RWPE2 (cell line): ENCODE results near the gene TMEM9B.
A peak's percentile ranks its signal among the peaks of the same experiment; 100 is the strongest.
"Not testable (repeated sequence)": the region's sequence is repeated elsewhere in the genome, so short reads cannot be mapped to it uniquely, and the experiment has no call there.

ENCODE experiments used
- ATAC-seq: fragments of 200-7000 bp; cut with Tn5 transposase; 3 replicates; pipeline ENCODE4 v1.9.1; 2021; ENCODE audit warnings: low read depth
- DNase-seq: peaks from one replicate; pipeline ENCODE4 v3.0.0-alpha.2; 2020; ENCODE audit warnings: low spot score
- H3K27ac ChIP-seq: fragments of 450-650 bp; 2 replicates; pipeline ENCODE4 v1.5.1; 2017; ENCODE audit warnings: mild to moderate bottlenecking; ENCODE audit not compliant: poor library complexity, severe bottlenecking
- H3K27me3 ChIP-seq: fragments of 250-450 bp; sonication (Bioruptor Pico); 2 replicates; pipeline ENCODE4 v1.5.1; 2021; ENCODE audit warnings: mild to moderate bottlenecking, moderate library complexity; ENCODE audit not compliant: insufficient read depth, poor library complexity, severe bottlenecking
- H3K36me3 ChIP-seq: fragments of 250-450 bp; sonication (Bioruptor Pico); 2 replicates; pipeline ENCODE4 v1.5.1; 2020; ENCODE audit warnings: low read depth, mild to moderate bottlenecking, moderate library complexity
- H3K4me1 ChIP-seq: fragments of 250-450 bp; sonication (Bioruptor Pico); 2 replicates; pipeline ENCODE4 v1.5.1; 2021; ENCODE audit warnings: mild to moderate bottlenecking, moderate library complexity; ENCODE audit not compliant: insufficient read depth, poor library complexity, severe bottlenecking
- H3K4me3 ChIP-seq: fragments of 250-450 bp; sonication (Bioruptor Pico); 2 replicates; pipeline ENCODE4 v1.5.1; 2021; ENCODE audit warnings: mild to moderate bottlenecking, moderate library complexity; ENCODE audit not compliant: severe bottlenecking
- H3K9me3 ChIP-seq: fragments of 250-450 bp; sonication (Bioruptor Pico); 2 replicates; pipeline ENCODE4 v1.5.1; 2021; ENCODE audit warnings: mild to moderate bottlenecking, moderate library complexity; ENCODE audit not compliant: severe bottlenecking
- TF ChIP-seq, protein P1 (sequence below): fragments of 450-650 bp; IDR thresholded peaks from one replicate; pipeline ENCODE4 v1.5.1; 2017; ENCODE audit warnings: mild to moderate bottlenecking, moderate library complexity; ENCODE audit not compliant: poor library complexity, severe bottlenecking

Gene TMEM9B

DNA sequence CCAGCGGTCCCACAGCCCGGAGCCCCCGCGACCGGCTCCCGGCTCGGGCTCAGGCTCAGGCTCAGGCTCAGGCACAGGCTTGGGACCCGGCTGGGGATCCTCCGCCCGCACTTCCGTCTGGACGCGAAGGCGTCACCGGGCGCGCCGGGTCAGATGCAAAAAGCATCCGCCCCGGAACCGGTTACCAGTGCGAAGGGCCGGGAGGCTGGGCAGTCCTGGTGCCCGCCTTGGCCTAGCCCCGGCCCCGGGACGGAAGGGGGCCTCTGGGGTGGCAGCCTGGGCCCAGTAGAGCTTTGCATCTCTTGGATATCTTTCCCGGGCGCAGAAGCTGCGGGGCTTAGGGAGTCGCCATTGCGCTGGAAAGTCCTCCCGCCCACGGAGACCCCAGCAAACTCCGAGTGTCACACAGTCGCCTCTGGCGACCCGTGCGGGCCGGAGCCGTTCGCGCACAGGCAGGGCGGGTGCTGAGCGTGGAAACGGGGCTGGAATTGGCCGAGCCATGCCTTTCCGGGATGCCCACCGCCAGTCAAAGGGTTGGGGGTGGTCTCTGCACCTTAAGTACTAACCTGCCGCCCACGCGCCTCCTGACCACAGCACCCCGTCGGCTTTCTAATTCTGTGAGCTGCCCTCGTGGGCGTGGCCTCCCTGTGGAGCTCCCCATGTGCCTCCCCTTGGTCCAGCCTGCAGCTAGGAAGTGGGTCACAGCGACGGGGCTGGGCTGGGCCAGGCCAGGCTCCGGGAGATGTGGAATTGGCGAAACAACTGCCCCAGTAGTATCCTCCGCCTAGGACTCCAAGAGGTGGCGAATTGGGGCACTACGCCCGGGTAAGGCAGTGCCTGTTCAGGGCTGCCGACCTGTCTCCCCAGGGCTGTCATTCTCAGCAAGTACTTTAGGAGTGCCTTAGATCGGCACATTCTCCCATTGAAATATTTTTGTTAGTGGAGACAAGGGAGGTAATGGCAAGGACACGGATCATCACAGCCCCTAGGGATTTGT, at the start of gene TMEM9B:
TSS of gene TMEM9B (minus strand) at position 119 of the 997 bp plus-strand sequence. CDS start 129 bp downstream, outside the sequence.
- DNase-seq, result peak; percentile 89
- no peaks in the 10 kb centered on the region for H3K9me3 ChIP-seq
- H3K27ac ChIP-seq, result peak within 1 kb of the TSS; percentile 76
- ATAC-seq, result peak; percentile 89
- no peaks in the 10 kb centered on the region for H3K27me3 ChIP-seq
- TF ChIP-seq, protein P1, sequence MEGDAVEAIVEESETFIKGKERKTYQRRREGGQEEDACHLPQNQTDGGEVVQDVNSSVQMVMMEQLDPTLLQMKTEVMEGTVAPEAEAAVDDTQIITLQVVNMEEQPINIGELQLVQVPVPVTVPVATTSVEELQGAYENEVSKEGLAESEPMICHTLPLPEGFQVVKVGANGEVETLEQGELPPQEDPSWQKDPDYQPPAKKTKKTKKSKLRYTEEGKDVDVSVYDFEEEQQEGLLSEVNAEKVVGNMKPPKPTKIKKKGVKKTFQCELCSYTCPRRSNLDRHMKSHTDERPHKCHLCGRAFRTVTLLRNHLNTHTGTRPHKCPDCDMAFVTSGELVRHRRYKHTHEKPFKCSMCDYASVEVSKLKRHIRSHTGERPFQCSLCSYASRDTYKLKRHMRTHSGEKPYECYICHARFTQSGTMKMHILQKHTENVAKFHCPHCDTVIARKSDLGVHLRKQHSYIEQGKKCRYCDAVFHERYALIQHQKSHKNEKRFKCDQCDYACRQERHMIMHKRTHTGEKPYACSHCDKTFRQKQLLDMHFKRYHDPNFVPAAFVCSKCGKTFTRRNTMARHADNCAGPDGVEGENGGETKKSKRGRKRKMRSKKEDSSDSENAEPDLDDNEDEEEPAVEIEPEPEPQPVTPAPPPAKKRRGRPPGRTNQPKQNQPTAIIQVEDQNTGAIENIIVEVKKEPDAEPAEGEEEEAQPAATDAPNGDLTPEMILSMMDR, result no peak
- H3K4me1 ChIP-seq, result peaks cover 12% of the 10 kb centered on the region
- peaks cover 15% of the 10 kb centered on the region for H3K36me3 ChIP-seq
- H3K4me3 ChIP-seq, result peak within 1 kb of the TSS; percentile 91

GRCh38 chr11:9013373-9013772, 49.1 kb upstream of the TMEM9B start:
- H3K4me3 ChIP-seq, result no peak overlapping the region
- H3K36me3 ChIP-seq, result no peaks in the 10 kb centered on the region
- TF ChIP-seq, protein P1, result no peak
- DNase-seq (no peak), ATAC-seq (no peak)
- H3K4me1 ChIP-seq, result no peaks in the 10 kb centered on the region
- H3K27me3 ChIP-seq, result no peaks in the 10 kb centered on the region
- H3K27ac ChIP-seq, result no peak overlapping the region
- H3K9me3 ChIP-seq, result no peaks in the 10 kb centered on the region

- not testable (repeated sequence) for H3K9me3 ChIP-seq, ATAC-seq, H3K4me1 ChIP-seq, DNase-seq, H3K36me3 ChIP-seq, H3K27me3 ChIP-seq, H3K27ac ChIP-seq, H3K4me3 ChIP-seq
These were observed 45.3 kb upstream of the TMEM9B start for GRCh38 chr11:9009538-9009937.

DNA sequence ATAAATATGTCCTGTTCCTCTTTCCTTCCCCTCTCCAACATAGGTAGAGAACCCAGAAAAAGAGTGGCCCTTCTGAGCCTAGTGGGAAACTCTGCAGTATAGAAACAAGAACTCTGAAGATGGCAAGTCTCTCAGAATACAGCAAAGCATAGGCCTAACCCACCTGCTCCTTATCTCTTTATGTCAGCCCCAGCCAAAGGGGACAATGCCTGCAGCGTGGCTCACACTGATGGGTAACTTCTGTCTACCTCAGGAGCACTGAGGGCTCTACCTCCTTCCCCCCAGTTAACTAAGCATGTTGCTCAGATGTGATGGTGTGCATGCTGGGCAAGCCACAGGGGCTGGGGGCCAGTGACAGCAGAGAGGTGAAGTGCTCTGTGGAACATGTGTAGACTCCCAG, 44.4 kb upstream of the TMEM9B start:
- H3K4me3 ChIP-seq, result no peak overlapping the region
- H3K27me3 ChIP-seq, result peaks cover 16% of the 10 kb centered on the region
- DNase-seq (no peak), ATAC-seq (no peak)
- H3K9me3 ChIP-seq, result no peaks in the 10 kb centered on the region
- H3K4me1 ChIP-seq, result no peaks in the 10 kb centered on the region
- TF ChIP-seq, protein P1, result no peak
- H3K27ac ChIP-seq, result no peak overlapping the region
- H3K36me3 ChIP-seq, result no peaks in the 10 kb centered on the region

GRCh38 chr11:9008011-9008550, 43.8 kb upstream of the TMEM9B start:
- ATAC-seq (no peak), DNase-seq (no peak)
- TF ChIP-seq, protein P1, result no peak
- Histone ChIP-seq H3K27me3 (peaks cover 22% of the 10 kb centered on the region), H3K27ac (no peak overlapping the region), H3K9me3 (no peaks in the 10 kb centered on the region), H3K36me3 (no peaks in the 10 kb centered on the region), H3K4me3 (no peak overlapping the region), H3K4me1 (peaks cover 3% of the 10 kb centered on the region)
